HUDEP-2 (cell line): Measurements from ENCODE around the gene NAGLU.
"Not testable (repeated sequence)": the region's sequence is repeated elsewhere in the genome, so short reads cannot be mapped to it uniquely, and the experiment has no call there.

ENCODE experiments used
- DNase-seq, 76 experiments: peaks; one replicate each; lab custom pipeline; 2025; ENCODE audit not compliant: unreplicated experiment in 76 of 76; lab: John Stamatoyannopoulos, UW

Gene NAGLU

GRCh38 chr17:42520540-42520951 lies 15.5 kb upstream of the NAGLU start:
- DNase-seq, result peak in 3 of 76 experiments; percentile 9 to 35 (median 28)

- no peak for DNase-seq
Measured at GRCh38 chr17:42521036-42521435, 15.0 kb upstream of the NAGLU start.

- no peak for DNase-seq
Measured at GRCh38 chr17:42521666-42522262, 14.3 kb upstream of the NAGLU start.

GRCh38 chr17:42522263-42522790 lies 13.7 kb upstream of the NAGLU start:
- DNase-seq, result no peak

GRCh38 chr17:42522798-42523278 lies 13.2 kb upstream of the NAGLU start:
- DNase-seq, result no peak

GRCh38 chr17:42525221-42525620 lies 10.8 kb upstream of the NAGLU start:
- DNase-seq, result no peak

GRCh38 chr17:42526031-42526444 lies 10.0 kb upstream of the NAGLU start:
- DNase-seq, result peak in 1 of 76 experiments; percentile 16

- peak in 7 of 76 experiments; percentile 5 to 30 (median 11) for DNase-seq
Measured at GRCh38 chr17:42527932-42528331, 8.1 kb upstream of the NAGLU start.

- no peak for DNase-seq
Measured at GRCh38 chr17:42529061-42529460, 7.0 kb upstream of the NAGLU start.

- DNase-seq, result no peak
Measured at GRCh38 chr17:42530952-42531454, 5.0 kb upstream of the NAGLU start.

- DNase-seq, result peak in 64 of 76 experiments; percentile 5 to 67 (median 44)
Measured at GRCh38 chr17:42531455-42532354, 4.3 kb upstream of the NAGLU start.

- peak in 1 of 76 experiments; percentile 6 for DNase-seq
Measured at GRCh38 chr17:42535155-42536047, 640 bp upstream of the NAGLU start.

GRCh38 chr17:42536372-42537155 lies 523 bp downstream of the NAGLU start:
- peak in 73 of 76 experiments; percentile 34 to 91 (median 77) for DNase-seq

GRCh38 chr17:42537156-42537805 lies 1.2 kb downstream of the NAGLU start:
- no peak for DNase-seq

GRCh38 chr17:42537826-42538451 lies 1.9 kb downstream of the NAGLU start:
- DNase-seq, result no peak

- DNase-seq, result no peak
Measured at GRCh38 chr17:42538482-42538881, 2.4 kb downstream of the NAGLU start.

GRCh38 chr17:42540558-42540957 lies 4.5 kb downstream of the NAGLU start:
- DNase-seq, result not testable (repeated sequence)

- DNase-seq, result no peak
Measured at GRCh38 chr17:42541041-42541833, 5.2 kb downstream of the NAGLU start.
